AG04449 (cell line): ENCODE data around the gene FOSB.
"Not testable (repeated sequence)": the region's sequence is repeated elsewhere in the genome, so short reads cannot be mapped to it uniquely, and the experiment has no call there.

Source experiments
- CTCF ChIA-PET: fragments of 350-600 bp; formaldehyde crosslinking; extraction: SDS; loops from one replicate; lab custom pipeline; 2021; ENCODE audit warnings: antibody characterized with exemption; lab: Yijun Ruan, JAX
- POLR2A ChIA-PET: fragments of 400-600, 350-600 bp; formaldehyde crosslinking; extraction: SDS; loops from one replicate; lab custom pipeline; 2020; ENCODE audit warnings: antibody characterized with exemption, inconsistent platforms; lab: Yijun Ruan, JAX
- DNase-seq: peaks from one replicate; pipeline ENCODE4 v3.0.0-alpha.2; 2010; ENCODE audit warnings: low read depth, low spot score
- H3K4me3 ChIP-seq: 2 replicates; pipeline ENCODE4 v1.5.1; 2011; ENCODE audit warnings: low read depth, mild to moderate bottlenecking, control low read depth, low read length
- CTCF ChIP-seq: IDR thresholded peaks from one replicate; pipeline ENCODE4 v1.5.1; 2011; ENCODE audit warnings: mild to moderate bottlenecking, moderate library complexity, low read length, control low read depth, inconsistent platforms; ENCODE audit not compliant: insufficient read depth; ENCODE audit errors: missing control alignments

Gene FOSB

GRCh38 chr19:45508861-45509691 is 41.3 kb downstream of the FOSB start:
- H3K4me3 ChIP-seq, result peak overlapping the region; percentile 82
- CTCF ChIA-PET, result interaction anchor here (0.7 to 2.2 kb wide), 10 partner anchors 13 to 293 kb away, joined by 3 to 7 read pairs (median 6); no protein-coding TSS in a partner anchor
- no peak for TF ChIP-seq CTCF
- no peak for DNase-seq
- POLR2A ChIA-PET, result no interaction called here

GRCh38 chr19:45509692-45510015 is 41.9 kb downstream of the FOSB start:
- ChIA-PET POLR2A (no interaction called here), CTCF (interaction anchor here (0.7 to 2.2 kb wide), 6 partner anchors 13 to 292 kb away, joined by 3 to 7 read pairs (median 6); no protein-coding TSS in a partner anchor)
- no peak for DNase-seq
- TF ChIP-seq CTCF, result no peak
- peak overlapping the region; percentile 82 for H3K4me3 ChIP-seq

- DNase-seq, POLR2A ChIA-PET: not testable (repeated sequence)
- CTCF ChIA-PET, result interaction anchor here (1.0 to 2.2 kb wide), 6 partner anchors 12 to 71 kb away, joined by 3 to 7 read pairs (median 6); no protein-coding TSS in a partner anchor
- H3K4me3 ChIP-seq, result peak overlapping the region; percentile 8; the same call in 1 of the 2 replicates
These were observed 42.6 kb downstream of the FOSB start for GRCh38 chr19:45510352-45510751.

- H3K4me3 ChIP-seq, result no peak overlapping the region
- CTCF ChIA-PET, result interaction anchor here (1.1 to 2.2 kb wide), 5 partner anchors 11 to 72 kb away, joined by 3 to 7 read pairs (median 6); no protein-coding TSS in a partner anchor
- POLR2A ChIA-PET, result no interaction called here
These were observed 43.3 kb downstream of the FOSB start for GRCh38 chr19:45511074-45511473.

GRCh38 chr19:45512881-45513483 is 45.2 kb downstream of the FOSB start:
- POLR2A ChIA-PET, result no interaction called here
- CTCF ChIA-PET, result interaction anchor here (0.5 to 1.6 kb wide), 3 partner anchors 28 to 256 kb away, joined by 3 to 4 read pairs (median 3); partner anchors contain the start of gene SIX5

More at GRCh38 chr19:45511074-45511473, 43.3 kb downstream of the FOSB start:
- no peak for TF ChIP-seq CTCF
- no peak for DNase-seq

More at GRCh38 chr19:45512881-45513483, 45.2 kb downstream of the FOSB start:
- TF ChIP-seq CTCF, result no peak
- no peak for DNase-seq
- H3K4me3 ChIP-seq, result no peak overlapping the region
